GM18519 (cell line): Measurements from ENCODE around the gene SIL1.
A peak's percentile ranks its signal among the peaks of the same experiment; 100 is the strongest.
"Not testable (repeated sequence)": the region's sequence is repeated elsewhere in the genome, so short reads cannot be mapped to it uniquely, and the experiment has no call there.

Source experiments
- ATAC-seq: cut with Tn5 transposase; IDR thresholded peaks from one replicate; pipeline ENCODE4 v1.9.1; 2021; ENCODE audit warnings: mild to moderate bottlenecking, moderate library complexity; ENCODE audit not compliant: unreplicated experiment, low FRiP score

Gene SIL1

GRCh38 chr5:139117342-139117884 lies 80.8 kb downstream of the SIL1 start:
- ATAC-seq, result no peak

DNA sequence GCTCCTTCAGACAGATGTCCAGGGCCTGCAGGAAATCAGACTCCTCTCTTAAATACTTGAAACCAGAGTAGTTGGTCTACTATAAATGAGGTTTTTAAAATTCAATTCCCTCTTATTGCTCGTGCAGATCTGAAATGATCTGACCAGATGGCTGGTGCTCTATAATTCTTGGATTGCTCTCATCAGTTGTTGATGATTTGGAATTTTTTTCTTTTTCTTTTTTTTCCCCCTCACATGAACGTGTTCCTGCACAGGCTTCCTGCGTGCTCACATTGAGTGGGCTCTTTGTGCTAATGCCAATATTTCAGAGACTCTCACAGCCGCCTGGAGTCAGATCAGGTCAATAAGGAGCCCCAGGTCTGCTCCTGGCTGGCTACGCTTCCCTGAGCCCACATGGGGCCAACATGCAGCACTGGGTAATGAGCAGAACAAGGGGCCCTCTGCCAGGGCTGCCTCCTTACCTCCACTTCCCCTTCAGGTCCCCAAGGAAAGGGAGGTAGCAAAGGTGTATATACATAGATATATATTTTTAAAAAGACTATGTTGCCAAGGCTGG lies 82.0 kb downstream of the SIL1 start:
- ATAC-seq, result no peak

- ATAC-seq, result no peak
Measured at GRCh38 chr5:139113892-139114291, 84.3 kb downstream of the SIL1 start.

- not testable (repeated sequence) for ATAC-seq
Measured at GRCh38 chr5:139112362-139112761, 85.8 kb downstream of the SIL1 start.

- ATAC-seq, result no peak
Measured at GRCh38 chr5:139110526-139111168, 87.5 kb downstream of the SIL1 start.

- no peak for ATAC-seq
Measured at GRCh38 chr5:139108063-139108824, 89.9 kb downstream of the SIL1 start.

GRCh38 chr5:139105621-139106071 lies 92.5 kb downstream of the SIL1 start:
- no peak for ATAC-seq

DNA sequence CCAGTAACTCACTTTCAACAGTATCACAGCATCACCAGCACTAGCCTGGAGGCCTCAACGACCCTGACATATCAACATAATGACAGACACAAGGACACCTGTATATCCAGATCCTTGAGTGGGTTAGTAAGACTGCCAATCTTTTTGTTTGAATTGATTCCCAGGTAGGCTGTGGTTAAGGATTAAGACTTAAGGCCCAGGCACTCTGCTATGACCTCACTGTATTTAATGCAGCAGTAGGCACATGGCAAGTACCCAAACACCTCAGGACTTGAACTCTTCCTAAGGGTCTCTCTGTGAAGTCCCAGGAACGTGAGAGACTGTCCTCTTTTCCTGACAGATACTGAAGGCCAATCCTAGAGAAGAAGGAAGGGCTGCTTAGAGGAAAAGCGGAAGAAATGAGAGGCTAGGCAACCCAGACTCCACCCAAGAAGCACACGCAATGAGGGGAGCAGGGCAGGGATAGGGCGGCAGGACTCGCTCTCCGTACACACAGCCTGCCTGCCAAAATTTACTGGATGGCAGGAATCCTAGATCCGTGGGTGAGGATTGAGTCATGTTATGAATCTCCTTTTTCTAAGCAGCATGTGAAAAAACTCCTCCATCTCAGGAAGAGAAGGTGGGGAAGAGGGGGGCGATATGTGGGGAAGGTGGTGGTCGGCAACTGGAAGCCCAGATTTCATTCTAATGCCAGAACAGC lies 93.4 kb downstream of the SIL1 start:
- ATAC-seq, result no peak

DNA sequence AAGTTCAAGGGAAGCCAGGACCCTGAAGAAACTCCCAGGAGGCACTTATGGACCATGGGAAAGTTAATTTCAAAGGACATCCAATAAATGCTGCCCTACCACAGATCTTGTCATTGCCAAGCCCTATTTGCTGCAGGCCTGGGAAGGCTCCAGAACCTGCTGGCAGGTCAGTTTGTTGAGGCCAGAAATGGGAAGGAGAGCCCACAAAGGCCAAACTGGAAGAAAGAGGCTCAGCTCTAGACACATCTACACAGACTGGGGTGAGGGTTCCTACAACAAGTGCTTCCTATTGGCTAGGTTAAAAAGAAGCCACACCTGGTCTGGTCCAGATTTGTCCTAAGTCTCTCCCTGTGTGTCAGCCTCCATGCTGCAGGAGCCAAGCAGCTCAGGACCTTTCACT lies 94.4 kb downstream of the SIL1 start:
- ATAC-seq, result no peak

DNA sequence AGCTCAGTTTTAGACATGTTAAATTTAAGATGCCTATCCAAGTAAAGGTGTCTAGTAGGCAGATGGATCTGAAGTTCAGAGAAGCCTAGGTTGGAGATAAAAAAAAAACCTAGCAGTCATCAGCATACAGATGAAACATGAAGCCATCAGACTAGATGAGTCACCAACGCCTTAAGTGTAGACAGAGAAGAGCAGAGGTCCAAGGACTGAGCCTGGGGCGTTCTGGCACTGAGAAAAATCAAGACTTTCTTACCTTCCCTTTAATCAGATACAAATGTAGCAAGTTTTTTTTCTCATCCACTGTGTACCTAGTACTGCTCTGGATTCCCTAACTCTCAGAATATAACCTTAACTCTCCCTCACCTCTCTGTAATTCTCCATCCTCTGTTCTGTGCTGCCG lies 97.3 kb downstream of the SIL1 start:
- no peak for ATAC-seq

DNA sequence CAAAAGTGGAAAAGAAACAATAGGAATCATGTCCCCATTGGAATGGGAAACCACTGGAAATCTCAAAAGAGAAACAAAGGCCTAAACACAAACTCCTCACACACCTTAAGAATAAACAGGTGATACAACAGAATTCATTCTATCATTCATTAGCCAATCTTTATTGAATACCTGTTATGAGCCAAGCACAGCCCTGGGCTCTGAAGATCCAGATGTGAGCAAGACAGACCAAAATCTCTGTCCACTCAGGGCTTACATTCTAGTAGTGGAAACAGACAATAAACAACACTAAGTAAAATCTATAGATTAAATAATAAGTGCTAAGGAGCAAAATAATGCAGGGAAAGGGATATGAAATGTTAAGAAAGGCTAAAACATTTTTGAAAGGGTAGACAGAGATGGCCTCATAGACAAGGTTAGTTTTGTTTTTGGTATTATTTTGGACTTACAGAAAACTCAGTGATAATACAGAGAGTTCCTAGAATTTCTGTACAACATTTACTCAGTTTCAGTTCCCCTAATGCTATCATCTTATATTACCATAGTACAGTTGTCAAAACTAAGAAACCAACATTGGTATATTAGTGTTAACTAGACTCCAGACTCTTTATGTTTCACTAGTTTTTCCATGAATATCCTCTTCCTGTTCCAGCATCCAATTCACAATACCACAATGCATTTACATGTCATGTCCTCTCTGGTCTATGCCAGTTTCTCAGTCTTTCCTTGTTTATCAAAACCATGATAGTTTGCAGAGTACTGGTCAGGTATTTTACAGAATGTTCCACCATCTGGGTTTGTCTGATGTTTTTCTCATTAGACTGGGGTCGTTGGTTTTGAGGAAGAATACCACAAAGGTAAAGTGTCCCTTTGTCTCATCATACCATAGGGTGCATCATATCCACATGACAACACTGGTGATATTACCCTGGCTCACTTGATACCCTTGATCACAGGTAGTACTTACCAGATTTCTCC lies 103.7 kb downstream of the SIL1 start:
- ATAC-seq, result peak; percentile 94

DNA sequence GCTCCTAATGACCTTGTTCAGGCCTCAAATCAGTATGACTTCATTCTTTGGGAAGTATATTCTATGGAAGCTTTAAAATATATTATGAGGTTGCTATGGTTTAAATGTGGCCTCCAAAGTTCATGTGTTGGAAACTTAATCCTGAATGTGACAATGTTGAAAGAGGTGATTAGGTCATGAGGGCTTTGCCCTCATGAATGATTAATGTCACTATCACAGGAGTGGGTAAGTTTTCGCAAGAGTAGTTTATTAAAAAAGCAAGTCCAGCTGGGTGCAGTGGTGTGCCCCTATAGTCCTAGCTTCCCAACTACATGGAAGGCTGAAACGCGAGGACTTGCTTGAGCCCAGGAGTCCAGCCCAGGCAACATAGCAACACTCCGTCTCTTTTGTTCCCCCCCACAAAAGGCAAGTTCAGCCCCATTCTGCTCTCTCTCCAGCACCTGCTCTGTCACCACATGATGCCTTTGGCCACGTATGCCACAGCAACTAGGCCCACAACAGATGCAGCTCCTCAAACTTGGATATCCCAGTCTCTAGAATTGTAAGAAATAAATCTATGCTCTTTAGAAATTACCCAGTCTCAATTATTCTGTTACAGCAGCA lies 105.3 kb downstream of the SIL1 start:
- ATAC-seq, result no peak

DNA sequence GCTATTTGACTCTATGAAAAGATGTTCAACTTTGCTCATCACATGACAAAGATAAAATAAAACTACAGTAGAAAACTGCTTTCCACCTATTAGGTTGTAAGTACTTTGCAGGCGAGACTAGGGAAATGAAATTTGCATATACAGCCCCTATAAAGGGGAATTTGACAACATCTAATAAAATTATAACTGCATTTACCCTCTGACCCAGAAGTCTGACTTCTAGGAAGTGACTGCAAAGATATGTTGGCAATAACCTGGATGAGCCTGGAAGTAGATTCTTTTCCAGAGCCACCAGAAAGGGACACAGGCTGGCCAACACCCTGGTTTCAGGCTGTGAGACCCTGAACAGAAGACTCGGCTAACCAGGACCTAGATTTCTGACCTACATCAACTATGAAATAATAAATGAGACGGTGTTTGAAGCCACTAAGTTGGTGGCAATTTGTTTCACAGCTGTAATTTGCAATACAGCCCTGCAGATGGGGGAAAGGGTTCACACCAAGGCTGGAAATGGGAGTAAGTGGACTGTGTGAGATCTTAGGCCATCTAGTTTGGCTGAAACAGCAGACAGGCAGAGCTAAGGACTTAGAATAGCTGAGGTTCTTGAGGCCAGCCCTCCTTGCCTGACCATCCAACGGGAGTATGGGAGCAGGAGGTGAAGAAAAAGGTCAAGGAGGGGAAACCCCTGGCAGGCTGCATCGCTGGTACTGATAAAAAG lies 106.6 kb downstream of the SIL1 start:
- no peak for ATAC-seq

- ATAC-seq, result no peak
Measured at GRCh38 chr5:139090581-139090980, 107.6 kb downstream of the SIL1 start.

DNA sequence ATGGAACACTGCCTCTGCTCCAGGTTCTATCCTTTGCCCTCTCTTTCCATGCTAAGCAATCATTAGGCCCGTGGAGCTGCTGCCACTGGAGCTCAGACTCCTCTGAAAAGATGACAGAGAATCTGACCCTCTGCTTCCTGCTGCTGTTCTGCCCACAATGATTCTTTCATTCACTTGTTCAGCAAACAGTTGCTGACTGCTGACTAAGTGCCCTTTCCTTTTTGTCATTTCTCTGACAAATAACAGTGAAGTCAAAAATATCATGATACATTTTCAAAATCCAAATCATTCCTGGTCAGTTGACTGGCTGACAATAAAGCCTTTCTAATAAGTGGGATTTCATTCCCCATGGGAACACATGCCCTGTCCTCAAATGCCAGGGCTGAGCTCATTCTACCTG lies 110.1 kb downstream of the SIL1 start:
- ATAC-seq, result no peak

- ATAC-seq, result no peak
Measured at GRCh38 chr5:139082813-139083498, 115.2 kb downstream of the SIL1 start.

DNA sequence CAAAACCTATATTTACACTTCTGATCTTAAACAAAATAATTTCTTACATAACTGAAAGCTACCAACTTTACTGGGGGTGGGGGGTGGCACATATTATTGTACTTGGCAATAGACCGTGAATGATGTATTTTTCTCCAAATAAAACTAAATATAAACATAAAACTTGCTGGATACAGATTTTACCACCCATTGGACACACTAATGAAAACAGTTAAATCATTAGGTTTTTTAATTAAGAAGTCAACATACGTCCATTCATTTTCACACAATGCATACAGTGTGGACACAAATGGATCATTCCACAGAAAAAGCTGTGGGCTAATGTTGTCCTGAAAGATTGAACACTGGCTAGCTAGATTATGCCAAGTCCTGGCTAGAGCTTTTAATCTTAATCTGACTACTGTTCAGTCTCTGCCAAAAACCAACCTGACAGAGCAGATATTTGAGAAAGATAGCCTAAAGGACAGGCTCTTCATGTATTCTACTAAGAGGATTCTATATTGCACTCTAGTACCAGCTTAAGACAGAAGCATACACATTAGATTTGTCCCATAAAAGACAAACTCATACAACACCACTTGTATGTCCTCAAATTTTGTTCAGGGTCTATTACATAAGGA lies 118.1 kb downstream of the SIL1 start:
- no peak for ATAC-seq
